OCI-LY3 (cell line): ENCODE measurements around the gene ANKRD55.
A peak's percentile ranks its signal among the peaks of the same experiment; 100 is the strongest.

ENCODE experiments used
- H2AFZ ChIP-seq: fragments of 200-600, 300-600 bp; shearing (Covaris generic); 2 replicates; pipeline ENCODE4 v1.6.0; 2014; ENCODE audit warnings: antibody characterized with exemption, low read depth, low read length
- H3K27ac ChIP-seq: fragments of 200-600, 300-600 bp; sonication (generic); 2 replicates; pipeline ENCODE4 v1.5.1; 2014; ENCODE audit warnings: mild to moderate bottlenecking, low read length, moderate library complexity, mixed read lengths
- H3K27me3 ChIP-seq: fragments of 200-600, 300-600 bp; sonication (generic); 2 replicates; pipeline ENCODE4 v1.6.1; 2014; ENCODE audit warnings: low read depth, low read length, mixed read lengths
- H3K36me3 ChIP-seq: fragments of 200-600, 300-600 bp; sonication (generic); replicated peaks from 2 replicates; pipeline ENCODE3; 2014; ENCODE audit warnings: low read depth, low read length, mixed read lengths
- H3K4me1 ChIP-seq: fragments of 300-600, 200-600 bp; sonication (generic); 2 replicates; pipeline ENCODE4 v1.6.1; 2014; ENCODE audit warnings: low read length, mixed read lengths
- H3K4me2 ChIP-seq: fragments of 200-600, 300-600 bp; sonication (generic); 2 replicates; pipeline ENCODE4 v1.6.1; 2014; ENCODE audit warnings: low read length, mixed read lengths
- H3K4me3 ChIP-seq: fragments of 300-600, 200-600 bp; sonication (generic); 2 replicates; pipeline ENCODE4 v1.5.1; 2014; ENCODE audit warnings: antibody characterized with exemption, mild to moderate bottlenecking, low read length, moderate library complexity
- H3K79me2 ChIP-seq: fragments of 300-600, 200-600 bp; shearing (Covaris generic); 2 replicates; pipeline ENCODE4 v1.6.1; 2014; ENCODE audit warnings: mild to moderate bottlenecking, low read length, mixed read lengths
- H3K9ac ChIP-seq: fragments of 300-600, 200-600 bp; shearing (Covaris generic); 2 replicates; pipeline ENCODE4 v1.6.0; 2014; ENCODE audit warnings: mild to moderate bottlenecking, low read length, moderate library complexity
- H3K9me3 ChIP-seq: fragments of 200-600, 300-600 bp; shearing (Covaris generic); 2 replicates; pipeline ENCODE4 v1.6.1; 2014; ENCODE audit warnings: low read length, mixed read lengths; ENCODE audit not compliant: insufficient read depth
- H4K20me1 ChIP-seq: fragments of 200-600, 300-600 bp; sonication (generic); 2 replicates; pipeline ENCODE4 v1.6.1; 2016; ENCODE audit warnings: low read length, mixed read lengths; ENCODE audit not compliant: insufficient read depth
- EZH2phosphoT487 ChIP-seq: fragments of 200-600 bp; shearing (Covaris generic); IDR thresholded peaks from 2 replicates; pipeline ENCODE4 v1.6.1; 2018; ENCODE audit warnings: antibody characterized with exemption, mixed run types, low read depth
- TF ChIP-seq, protein P1 (sequence below): fragments of 200-600, 300-600 bp; sonication (generic); IDR thresholded peaks from 2 replicates; pipeline ENCODE4 v1.5.1; 2014; ENCODE audit warnings: antibody characterized with exemption, low read length, low read depth

The ANKRD55 gene

DNA sequence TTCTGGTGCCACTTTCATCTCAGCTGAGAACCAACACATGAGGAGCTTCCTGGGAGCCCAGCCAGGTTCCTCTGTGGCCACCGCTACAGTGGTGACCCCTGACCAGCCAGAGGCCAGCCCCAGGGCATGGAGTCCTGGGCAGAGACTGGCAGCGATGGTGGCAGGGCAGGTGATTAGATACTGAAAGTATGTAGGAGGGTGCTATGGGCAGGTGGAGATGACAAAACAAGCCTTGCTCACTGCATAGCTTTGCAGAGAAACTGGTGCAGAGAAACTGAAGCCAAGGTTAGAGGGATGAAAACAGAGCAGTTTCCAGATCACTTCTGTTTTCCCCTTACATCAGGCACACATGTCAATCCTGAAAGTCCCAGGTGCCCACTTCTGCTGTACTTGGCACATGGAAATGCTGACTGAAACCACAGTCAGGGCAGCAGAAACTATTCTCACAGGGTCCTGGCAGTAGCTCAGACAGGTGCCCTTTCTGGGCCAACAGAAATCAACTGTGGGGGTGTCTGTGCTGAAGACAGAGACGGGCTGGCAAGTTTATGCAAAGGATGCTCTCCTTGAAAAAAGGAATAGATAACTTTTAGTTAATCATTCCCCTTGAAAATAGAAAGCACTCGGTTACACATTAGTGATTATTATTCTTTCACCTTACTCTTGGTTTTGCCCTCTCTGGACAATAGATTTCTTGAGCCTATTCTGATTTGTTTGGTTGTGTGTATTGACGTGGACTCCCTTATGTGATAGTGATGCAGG is 90.3 kb downstream of the ANKRD55 start:
- H3K4me1 ChIP-seq: peaks cover 68% of the 10 kb centered on the region
- H3K4me2 ChIP-seq: peak overlapping the region; percentile 59
- TF ChIP-seq, protein P1, sequence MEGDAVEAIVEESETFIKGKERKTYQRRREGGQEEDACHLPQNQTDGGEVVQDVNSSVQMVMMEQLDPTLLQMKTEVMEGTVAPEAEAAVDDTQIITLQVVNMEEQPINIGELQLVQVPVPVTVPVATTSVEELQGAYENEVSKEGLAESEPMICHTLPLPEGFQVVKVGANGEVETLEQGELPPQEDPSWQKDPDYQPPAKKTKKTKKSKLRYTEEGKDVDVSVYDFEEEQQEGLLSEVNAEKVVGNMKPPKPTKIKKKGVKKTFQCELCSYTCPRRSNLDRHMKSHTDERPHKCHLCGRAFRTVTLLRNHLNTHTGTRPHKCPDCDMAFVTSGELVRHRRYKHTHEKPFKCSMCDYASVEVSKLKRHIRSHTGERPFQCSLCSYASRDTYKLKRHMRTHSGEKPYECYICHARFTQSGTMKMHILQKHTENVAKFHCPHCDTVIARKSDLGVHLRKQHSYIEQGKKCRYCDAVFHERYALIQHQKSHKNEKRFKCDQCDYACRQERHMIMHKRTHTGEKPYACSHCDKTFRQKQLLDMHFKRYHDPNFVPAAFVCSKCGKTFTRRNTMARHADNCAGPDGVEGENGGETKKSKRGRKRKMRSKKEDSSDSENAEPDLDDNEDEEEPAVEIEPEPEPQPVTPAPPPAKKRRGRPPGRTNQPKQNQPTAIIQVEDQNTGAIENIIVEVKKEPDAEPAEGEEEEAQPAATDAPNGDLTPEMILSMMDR: no peak
- no peak for TF ChIP-seq EZH2phosphoT487
- no peaks in the 10 kb centered on the region for H3K9me3 ChIP-seq
- H3K4me3 ChIP-seq: peak overlapping the region; percentile 40
- no peaks in the 10 kb centered on the region for H3K36me3 ChIP-seq
- H2AFZ ChIP-seq: no peak overlapping the region
- H3K79me2 ChIP-seq: no peaks in the 10 kb centered on the region
- peak overlapping the region; percentile 70 for H3K9ac ChIP-seq
- peak overlapping the region; percentile 90 for H3K27ac ChIP-seq
- H4K20me1 ChIP-seq: no peaks in the 10 kb centered on the region
- H3K27me3 ChIP-seq: no peaks in the 10 kb centered on the region

DNA sequence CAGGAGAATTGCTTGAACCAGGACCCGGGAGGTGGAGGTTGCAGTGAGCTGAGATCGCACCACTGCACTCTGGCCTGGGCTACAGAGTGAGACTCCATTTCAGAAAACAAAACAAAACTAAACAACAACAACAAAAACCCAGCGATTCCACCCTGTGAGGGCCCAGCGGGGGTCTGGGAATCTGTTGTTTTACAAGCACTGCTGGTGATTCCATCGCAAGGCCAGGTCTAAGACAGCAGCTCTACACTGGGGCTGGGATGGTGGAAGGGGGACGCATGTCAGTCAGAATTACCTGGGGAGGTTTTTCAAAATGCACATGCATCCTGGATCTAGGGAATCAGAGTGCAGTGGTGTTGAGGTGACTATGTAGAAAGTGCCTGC is 90.9 kb downstream of the ANKRD55 start:
- no peaks in the 10 kb centered on the region for H3K9me3 ChIP-seq
- H2AFZ ChIP-seq: no peak overlapping the region
- peak overlapping the region; percentile 70 for H3K9ac ChIP-seq
- no peaks in the 10 kb centered on the region for H3K36me3 ChIP-seq
- peaks cover 62% of the 10 kb centered on the region for H3K4me1 ChIP-seq
- no peaks in the 10 kb centered on the region for H3K79me2 ChIP-seq
- no peaks in the 10 kb centered on the region for H3K27me3 ChIP-seq
- H3K4me3 ChIP-seq: peak overlapping the region; percentile 40
- peak overlapping the region; percentile 59 for H3K4me2 ChIP-seq
- no peaks in the 10 kb centered on the region for H4K20me1 ChIP-seq
- peak overlapping the region; percentile 90 for H3K27ac ChIP-seq
- TF ChIP-seq, protein P1: no peak

DNA sequence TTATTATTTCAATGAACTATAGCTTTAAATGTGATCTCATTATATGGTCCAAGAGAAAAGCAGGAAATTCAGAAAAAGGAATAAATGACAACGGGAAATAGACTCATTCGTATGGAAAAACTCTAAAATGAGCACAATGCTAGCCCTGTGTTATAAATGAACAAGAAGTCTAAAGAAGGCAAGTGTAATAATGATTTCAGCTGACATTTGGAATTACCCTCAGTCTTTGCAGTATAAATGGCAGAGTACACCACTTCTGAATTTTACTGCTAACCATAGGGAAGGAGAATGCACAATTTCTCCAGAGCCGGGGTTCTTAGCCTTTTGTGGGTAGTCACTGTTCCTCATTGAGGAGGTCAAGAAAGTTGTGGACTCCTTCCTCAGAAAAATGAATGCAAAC is 93.1 kb downstream of the ANKRD55 start:
- H3K79me2 ChIP-seq: no peaks in the 10 kb centered on the region
- TF ChIP-seq EZH2phosphoT487: no peak
- TF ChIP-seq, protein P1: no peak
- no peak overlapping the region for H3K4me2 ChIP-seq
- H3K27ac ChIP-seq: no peak overlapping the region
- no peaks in the 10 kb centered on the region for H4K20me1 ChIP-seq
- peaks cover 47% of the 10 kb centered on the region for H3K4me1 ChIP-seq
- H3K36me3 ChIP-seq: no peaks in the 10 kb centered on the region
- H3K4me3 ChIP-seq: no peak overlapping the region
- H3K9ac ChIP-seq: no peak overlapping the region
- H2AFZ ChIP-seq: no peak overlapping the region
- H3K27me3 ChIP-seq: no peaks in the 10 kb centered on the region
- H3K9me3 ChIP-seq: no peaks in the 10 kb centered on the region

DNA sequence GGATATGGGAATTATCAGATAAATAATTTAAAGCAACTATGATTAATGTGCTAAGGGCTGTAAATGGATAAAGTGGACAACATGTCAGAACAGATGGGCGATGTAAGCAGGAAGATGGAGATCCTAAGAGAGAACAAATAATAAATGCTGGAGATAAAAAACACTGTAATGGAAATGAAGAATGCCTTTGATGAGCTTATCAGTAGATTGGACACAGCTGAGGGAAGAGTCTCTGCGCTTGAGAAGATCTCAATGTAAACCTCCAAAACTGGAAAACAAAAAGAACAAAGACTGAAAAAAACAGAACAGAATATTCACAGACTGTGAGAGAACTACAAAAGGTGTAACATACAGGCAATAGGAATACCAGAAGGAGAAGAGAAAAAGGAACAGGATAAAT is 102.5 kb downstream of the ANKRD55 start:
- Histone ChIP-seq H2AFZ (no peak overlapping the region), H3K36me3 (no peaks in the 10 kb centered on the region), H3K9ac (no peak overlapping the region), H3K4me1 (peaks cover 20% of the 10 kb centered on the region), H3K79me2 (no peaks in the 10 kb centered on the region), H4K20me1 (no peaks in the 10 kb centered on the region), H3K4me2 (no peak overlapping the region), H3K27ac (no peak overlapping the region), H3K27me3 (no peaks in the 10 kb centered on the region), H3K4me3 (no peak overlapping the region), H3K9me3 (peaks cover 10% of the 10 kb centered on the region)
- TF ChIP-seq, protein P1: no peak
- TF ChIP-seq EZH2phosphoT487: no peak
